OCI-LY1 (cell line): ENCODE results near the gene FBXO34.

Experiments
- H2AFZ ChIP-seq: fragments of 200-600 bp; sonication (generic), shearing (Covaris generic); 2 replicates; pipeline ENCODE4 v1.6.0; 2014; ENCODE audit warnings: antibody characterized with exemption, mild to moderate bottlenecking, low read length
- H3F3A ChIP-seq: fragments of 200-600 bp; sonication (generic), shearing (Covaris generic); 2 replicates; pipeline ENCODE4 v1.6.0; 2014; ENCODE audit warnings: mild to moderate bottlenecking, antibody characterized with exemption, low read length, moderate library complexity; ENCODE audit not compliant: insufficient read depth
- H3K27ac ChIP-seq: fragments of 200-600 bp; sonication (generic); 2 replicates; pipeline ENCODE4 v1.5.1; 2014; ENCODE audit warnings: low read length, mixed run types, mild to moderate bottlenecking, low read depth; ENCODE audit not compliant: poor library complexity, severe bottlenecking
- H3K27me3 ChIP-seq: fragments of 200-600 bp; sonication (generic); 2 replicates; pipeline ENCODE4 v1.6.0; 2014; ENCODE audit warnings: antibody characterized with exemption, mild to moderate bottlenecking, low read length, moderate library complexity; ENCODE audit not compliant: insufficient read depth
- H3K36me3 ChIP-seq: fragments of 200-600 bp; sonication (generic); 2 replicates; pipeline ENCODE4 v1.6.1; 2014; ENCODE audit warnings: mild to moderate bottlenecking, antibody characterized with exemption, low read length, moderate library complexity, mixed read lengths; ENCODE audit not compliant: insufficient read depth
- H3K4me1 ChIP-seq: fragments of 200-600 bp; sonication (generic); 2 replicates; pipeline ENCODE4 v1.5.1; 2014; ENCODE audit warnings: mild to moderate bottlenecking, low read length, moderate library complexity; ENCODE audit not compliant: insufficient read depth, severe bottlenecking
- H3K4me2 ChIP-seq: fragments of 200-600 bp; sonication (generic), shearing (Covaris generic); 2 replicates; pipeline ENCODE4 v1.6.1; 2014; ENCODE audit warnings: low read length
- H3K4me3 ChIP-seq: fragments of 200-600 bp; sonication (generic); 2 replicates; pipeline ENCODE4 v1.5.1; 2014; ENCODE audit warnings: low read length, low read depth, mild to moderate bottlenecking, mixed read lengths; ENCODE audit not compliant: poor library complexity, severe bottlenecking
- H3K79me2 ChIP-seq: fragments of 200-600 bp; shearing (Covaris generic); 2 replicates; pipeline ENCODE4 v1.6.1; 2016; ENCODE audit warnings: mixed run types, low read length, mixed read lengths; ENCODE audit not compliant: insufficient read depth
- H3K9ac ChIP-seq: fragments of 200-600 bp; sonication (generic), shearing (Covaris generic); 2 replicates; pipeline ENCODE4 v1.6.1; 2014; ENCODE audit warnings: mild to moderate bottlenecking, low read length, mixed read lengths
- H3K9me2 ChIP-seq: fragments of 200-600 bp; sonication (generic), shearing (Covaris generic); 2 replicates; pipeline ENCODE4 v1.6.1; 2014; ENCODE audit warnings: low read depth, mild to moderate bottlenecking, low read length, mixed read lengths
- H3K9me3 ChIP-seq: fragments of 200-600 bp; shearing (Covaris generic); 2 replicates; pipeline ENCODE4 v1.6.1; 2014; ENCODE audit warnings: low read length, mixed read lengths
- H4K20me1 ChIP-seq: fragments of 200-600 bp; sonication (generic), shearing (Covaris generic); 2 replicates; pipeline ENCODE4 v1.6.0; 2016; ENCODE audit warnings: mild to moderate bottlenecking, low read length; ENCODE audit not compliant: insufficient read depth
- CTCF ChIP-seq: fragments of 200-600 bp; sonication (generic), shearing (Covaris generic); IDR thresholded peaks from 2 replicates; pipeline ENCODE4 v1.5.1; 2017; ENCODE audit warnings: mild to moderate bottlenecking, antibody characterized with exemption, low read length, moderate library complexity, mixed read lengths
- EZH2 ChIP-seq: fragments of 200-600 bp; sonication (generic), shearing (Covaris generic); IDR thresholded peaks from 2 replicates; pipeline ENCODE4 v1.8.0; 2017; ENCODE audit warnings: borderline replicate concordance, mixed run types, mild to moderate bottlenecking, antibody characterized with exemption, low read length, moderate library complexity, mixed read lengths

FBXO34 gene

DNA sequence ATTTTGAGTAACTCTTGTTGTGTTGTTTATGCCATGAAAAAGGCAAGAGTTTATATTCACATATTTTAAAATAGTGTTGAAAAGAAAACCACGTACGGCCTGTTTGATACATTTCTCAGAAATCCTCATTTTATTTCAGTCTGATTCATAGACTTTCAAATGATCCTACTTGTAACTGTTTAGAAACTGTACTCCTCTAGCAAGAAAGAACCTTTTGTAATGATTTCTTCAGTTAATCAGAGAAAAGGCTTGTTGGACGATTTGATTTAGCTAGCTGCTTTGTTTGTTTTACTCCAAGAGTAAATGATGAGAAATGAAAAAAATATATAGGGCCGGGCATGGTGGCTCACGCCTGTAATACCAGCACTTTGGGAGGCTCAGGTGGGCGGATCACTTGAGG lies 17.2 kb downstream of the FBXO34 start:
- Histone ChIP-seq H3K27me3 (no peaks in the 10 kb centered on the region), H2AFZ (no peak overlapping the region), H3K36me3 (no peaks in the 10 kb centered on the region), H3K9me3 (no peaks in the 10 kb centered on the region), H3K9me2 (no peaks in the 10 kb centered on the region), H3K4me2 (no peak overlapping the region), H3K4me3 (no peak overlapping the region), H3K9ac (no peak overlapping the region), H3K4me1 (no peaks in the 10 kb centered on the region), H3K79me2 (peaks cover 83% of the 10 kb centered on the region), H3K27ac (no peak overlapping the region), H3F3A (no peaks in the 10 kb centered on the region), H4K20me1 (no peaks in the 10 kb centered on the region)
- TF ChIP-seq EZH2 = no peak
- TF ChIP-seq CTCF = no peak

DNA sequence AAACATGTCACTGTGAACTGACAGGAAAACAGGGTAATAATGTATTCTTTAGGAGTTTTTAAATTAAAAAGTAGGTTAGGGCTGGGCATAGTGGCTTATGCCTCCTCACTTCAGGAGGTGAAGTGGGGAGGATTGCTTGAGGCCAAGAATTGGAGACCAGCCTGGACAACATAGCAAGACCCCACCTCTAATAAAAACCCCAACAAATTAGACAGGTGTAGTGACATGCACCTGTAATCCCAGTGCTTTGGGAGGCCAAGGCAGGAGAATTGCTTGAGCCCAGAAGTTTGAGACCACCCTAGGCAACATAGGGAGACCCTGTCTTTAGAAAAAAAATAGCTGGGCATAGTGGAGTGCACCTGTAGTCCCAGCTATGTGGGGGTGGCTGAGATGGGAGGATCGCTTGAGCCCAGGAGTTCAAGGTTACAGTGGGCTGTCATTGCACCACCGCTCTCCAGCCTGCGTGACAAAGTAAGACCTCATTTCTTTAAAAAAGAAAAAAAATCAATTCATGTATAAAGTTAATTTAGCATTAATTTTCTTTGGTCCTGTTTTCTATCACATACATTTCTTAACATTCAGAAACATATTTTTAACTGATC lies 20.4 kb downstream of the FBXO34 start:
- Histone ChIP-seq H4K20me1 (no peaks in the 10 kb centered on the region), H3K4me2 (no peak overlapping the region), H3K27me3 (no peaks in the 10 kb centered on the region), H3K4me3 (no peak overlapping the region), H3K9ac (no peak overlapping the region), H3K9me3 (no peaks in the 10 kb centered on the region), H3K27ac (no peak overlapping the region), H2AFZ (no peak overlapping the region), H3F3A (no peaks in the 10 kb centered on the region), H3K9me2 (no peaks in the 10 kb centered on the region), H3K36me3 (no peaks in the 10 kb centered on the region), H3K79me2 (peaks cover 78% of the 10 kb centered on the region), H3K4me1 (no peaks in the 10 kb centered on the region)
- no peak for TF ChIP-seq EZH2
- TF ChIP-seq CTCF = no peak

DNA sequence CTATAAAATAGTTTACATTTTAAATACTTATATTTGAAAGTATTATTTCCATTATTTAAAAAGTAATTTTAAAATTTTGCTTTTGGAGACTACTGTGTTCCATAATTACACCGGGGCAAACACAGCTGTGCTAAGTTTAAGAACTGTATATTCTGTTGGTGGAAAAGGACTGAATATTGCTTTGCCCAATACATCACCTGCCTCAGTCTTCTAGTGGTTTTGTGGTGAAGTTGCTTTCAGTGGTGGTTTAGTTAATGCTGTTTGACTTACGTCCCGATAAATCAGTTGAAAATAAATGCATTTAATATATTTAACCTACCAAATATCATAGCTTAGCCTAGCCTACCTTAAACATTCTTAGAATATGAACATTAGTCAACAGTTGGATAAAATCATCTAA lies 23.4 kb downstream of the FBXO34 start:
- Histone ChIP-seq H3K79me2 (peaks cover 57% of the 10 kb centered on the region), H3F3A (no peaks in the 10 kb centered on the region), H3K36me3 (peaks cover 12% of the 10 kb centered on the region; the same call in 1 of the 2 replicates), H3K4me1 (peaks cover 7% of the 10 kb centered on the region), H3K27ac (no peak overlapping the region), H4K20me1 (no peaks in the 10 kb centered on the region), H2AFZ (no peak overlapping the region), H3K4me2 (no peak overlapping the region), H3K9me3 (no peaks in the 10 kb centered on the region), H3K27me3 (no peaks in the 10 kb centered on the region), H3K9ac (no peak overlapping the region), H3K4me3 (no peak overlapping the region), H3K9me2 (no peaks in the 10 kb centered on the region)
- no peak for TF ChIP-seq EZH2
- TF ChIP-seq CTCF = no peak
